IMR-90 (cell line): Measurements from ENCODE around the gene CHSY3. TPM values are rescaled to one million over a fixed set of nuclear protein-coding genes. Genes with fewer than 3 reads are reported as not detected.

ENCODE experiments used
- ATAC-seq: fragments of 200-7000 bp; cut with Tn5 transposase; 2 replicates; pipeline ENCODE4 v1.9.1; 2020; ENCODE audit warnings: low read depth, mild to moderate bottlenecking, moderate library complexity
- BruUV-seq: library from RNA; stranded (reverse); fragments of 400-500 nt; replicated peaks from 2 replicates; lab custom pipeline; 2021; lab: Mats Ljungman, UMichigan
- CTCF ChIA-PET: fragments of 300-600 bp; formaldehyde crosslinking; extraction: SDS; loops from one replicate; lab custom pipeline; 2021; ENCODE audit warnings: antibody characterized with exemption; lab: Yijun Ruan, JAX
- POLR2A ChIA-PET: fragments of 300-600 bp; sonication (Branson Sonifier 250); formaldehyde crosslinking; loops from one replicate; lab custom pipeline; 2022; ENCODE audit warnings: antibody characterized with exemption; ENCODE audit not compliant: unreplicated experiment; lab: Charles Lee
- DNase-seq: peaks from one replicate; pipeline ENCODE4 v3.0.0; 2013
- H2AFZ ChIP-seq: replicated peaks from 2 replicates; pipeline ENCODE3; 2013; ENCODE audit warnings: low read length, mild to moderate bottlenecking; ENCODE audit not compliant: poor library complexity
- H2AK5ac ChIP-seq: 2 replicates; pipeline ENCODE4 v1.6.1; 2013; ENCODE audit warnings: low read depth, low read length, inconsistent platforms
- H2AK9ac ChIP-seq: replicated peaks from 2 replicates; pipeline ENCODE3; 2013; ENCODE audit warnings: mild to moderate bottlenecking, low read depth, low read length, moderate library complexity; ENCODE audit not compliant: poor library complexity
- H2BK120ac ChIP-seq: 2 replicates; pipeline ENCODE4 v1.6.1; 2013; ENCODE audit warnings: low read depth, low read length, inconsistent platforms
- H2BK15ac ChIP-seq: 3 replicates; pipeline ENCODE4 v1.6.1; 2013; ENCODE audit warnings: low read depth, low read length, inconsistent platforms
- H2BK20ac ChIP-seq: 2 replicates; pipeline ENCODE4 v1.6.1; 2013; ENCODE audit warnings: low read depth, mild to moderate bottlenecking, inconsistent platforms, low read length, moderate library complexity
- H2BK5ac ChIP-seq: 2 replicates; pipeline ENCODE4 v1.6.1; 2013; ENCODE audit warnings: mild to moderate bottlenecking, low read depth, low read length, inconsistent platforms; ENCODE audit not compliant: poor library complexity, severe bottlenecking
- H3K14ac ChIP-seq: replicated peaks from 2 replicates; pipeline ENCODE4 v1.6.1; 2013; ENCODE audit warnings: low read depth, low read length, inconsistent platforms
- H3K18ac ChIP-seq: 2 replicates; pipeline ENCODE4 v1.6.1; 2013; ENCODE audit warnings: low read depth, low read length, control low read depth
- H3K23ac ChIP-seq: 2 replicates; pipeline ENCODE4 v1.6.1; 2013; ENCODE audit warnings: low read depth, low read length, inconsistent platforms
- H3K27ac ChIP-seq: 2 replicates; pipeline ENCODE4 v1.5.1; 2013; ENCODE audit warnings: mild to moderate bottlenecking, control low read depth, low read length; ENCODE audit not compliant: insufficient read depth
- H3K27me3 ChIP-seq: 2 replicates; pipeline ENCODE4 v1.6.1; 2013; ENCODE audit warnings: low read length; ENCODE audit not compliant: control insufficient read depth, insufficient read depth
- H3K36me3 ChIP-seq: 2 replicates; pipeline ENCODE4 v1.6.1; 2013; ENCODE audit warnings: low read length, mixed read lengths; ENCODE audit not compliant: control insufficient read depth, insufficient read depth
- H3K4ac ChIP-seq: 2 replicates; pipeline ENCODE4 v1.6.1; 2013; ENCODE audit warnings: low read depth, low read length, inconsistent platforms
- H3K4me1 ChIP-seq: 2 replicates; pipeline ENCODE4 v1.6.1; 2013; ENCODE audit warnings: low read length, mixed read lengths; ENCODE audit not compliant: control insufficient read depth, insufficient read depth
- H3K4me2 ChIP-seq: 2 replicates; pipeline ENCODE4 v1.6.1; 2013; ENCODE audit warnings: low read depth, mild to moderate bottlenecking, control low read depth, low read length, moderate library complexity
- H3K4me3 ChIP-seq: 2 replicates; pipeline ENCODE4 v1.5.1; 2013; ENCODE audit warnings: low read depth, mild to moderate bottlenecking, control low read depth, low read length, moderate library complexity; ENCODE audit not compliant: insufficient read depth
- H3K56ac ChIP-seq: 2 replicates; pipeline ENCODE4 v1.6.1; 2013; ENCODE audit warnings: low read length, inconsistent platforms; ENCODE audit not compliant: insufficient read depth; ENCODE audit errors: extremely low read depth
- H3K79me1 ChIP-seq, 2 experiments: 2 replicates each; pipeline ENCODE4 v1.6.1; 2013; ENCODE audit warnings: low read length in 2 of 2, inconsistent platforms in 1 of 2, low read depth in 1 of 2
- H3K9ac ChIP-seq: 2 replicates; pipeline ENCODE4 v1.6.1; 2013; ENCODE audit warnings: low read depth, low read length, control low read depth
- H3K9me1 ChIP-seq: 2 replicates; pipeline ENCODE4 v1.6.1; 2013; ENCODE audit warnings: low read length, inconsistent platforms; ENCODE audit not compliant: insufficient read depth
- H3K9me3 ChIP-seq: 2 replicates; pipeline ENCODE4 v1.6.1; 2013; ENCODE audit warnings: low read length; ENCODE audit not compliant: control insufficient read depth, insufficient read depth
- H4K20me1 ChIP-seq: 2 replicates; pipeline ENCODE4 v1.6.1; 2013; ENCODE audit warnings: low read length, inconsistent platforms; ENCODE audit not compliant: insufficient read depth
- H4K5ac ChIP-seq: 2 replicates; pipeline ENCODE4 v1.6.1; 2013; ENCODE audit warnings: mild to moderate bottlenecking, low read depth, low read length, control low read depth
- H4K8ac ChIP-seq, 2 experiments: 2 replicates each; pipeline ENCODE4 v1.6.1; 2013; ENCODE audit warnings: low read depth in 2 of 2, low read length in 2 of 2, control low read depth in 1 of 2, inconsistent platforms in 1 of 2
- H4K91ac ChIP-seq: 2 replicates; pipeline ENCODE4 v1.6.1; 2013; ENCODE audit warnings: low read depth, low read length, inconsistent platforms; ENCODE audit not compliant: insufficient read depth
- BHLHE40 ChIP-seq: fragments of 150-350 bp; IDR thresholded peaks from 2 replicates; pipeline ENCODE4 v1.6.1; 2016; ENCODE audit warnings: mild to moderate bottlenecking, low read depth, low read length
- CEBPB ChIP-seq: IDR thresholded peaks from 2 replicates; pipeline ENCODE4 v1.6.1; 2012; ENCODE audit warnings: low read depth, low read length, improper control_type of control experiment
- CHD1 ChIP-seq: IDR thresholded peaks from 2 replicates; pipeline ENCODE4 v1.6.1; 2012; ENCODE audit warnings: low read depth, low read length, improper control_type of control experiment
- CTCF ChIP-seq: conservative IDR thresholded peaks from 2 replicates; pipeline ENCODE4 v1.5.1; 2012; ENCODE audit warnings: mild to moderate bottlenecking, low read depth, low read length, improper control_type of control experiment
- FOS ChIP-seq: fragments of 150-350 bp; IDR thresholded peaks from 2 replicates; pipeline ENCODE4 v1.6.1; 2016; ENCODE audit warnings: low read depth, low read length
- MAFK ChIP-seq: IDR thresholded peaks from 2 replicates; pipeline ENCODE4 v1.6.1; 2012; ENCODE audit warnings: low read depth, low read length, improper control_type of control experiment
- MAZ ChIP-seq: IDR thresholded peaks from 2 replicates; pipeline ENCODE4 v1.6.1; 2012; ENCODE audit warnings: low read depth, mild to moderate bottlenecking, low read length, improper control_type of control experiment, moderate library complexity, borderline replicate concordance
- MXI1 ChIP-seq: IDR thresholded peaks from 2 replicates; pipeline ENCODE4 v1.6.1; 2012; ENCODE audit warnings: low read depth, mild to moderate bottlenecking, low read length, moderate library complexity, borderline replicate concordance
- NFE2L2 ChIP-seq: fragments of 150-350 bp; IDR thresholded peaks from 2 replicates; pipeline ENCODE4 v1.6.1; 2016; ENCODE audit warnings: low read depth, mild to moderate bottlenecking, low read length
- POLR2A ChIP-seq: IDR thresholded peaks from 2 replicates; pipeline ENCODE4 v1.6.1; 2012; ENCODE audit warnings: mild to moderate bottlenecking, low read depth, low read length
- RAD21 ChIP-seq: IDR thresholded peaks from 2 replicates; pipeline ENCODE4 v1.6.1; 2012; ENCODE audit warnings: low read length, improper control_type of control experiment
- RCOR1 ChIP-seq: IDR thresholded peaks from 2 replicates; pipeline ENCODE4 v1.6.1; 2012; ENCODE audit warnings: mild to moderate bottlenecking, low read length, improper control_type of control experiment; ENCODE audit not compliant: insufficient replicate concordance
- SMC3 ChIP-seq: fragments of 150-350 bp; IDR thresholded peaks from 2 replicates; pipeline ENCODE4 v1.6.1; 2016; ENCODE audit warnings: low read depth, mild to moderate bottlenecking, antibody characterized with exemption, low read length, moderate library complexity
- USF2 ChIP-seq: fragments of 150-350 bp; IDR thresholded peaks from 2 replicates; pipeline ENCODE4 v1.6.1; 2017; ENCODE audit warnings: mild to moderate bottlenecking, antibody characterized with exemption, low read length, low read depth
- WGBS, 2 experiments: methylation state at CpG; one replicate each; pipeline versions ENCODE4 v1.1.5 to v1.1.7; 2013; ENCODE audit warnings: missing lambda C conversion rate in 2 of 2; ENCODE audit not compliant: insufficient read length in 1 of 2; ENCODE audit errors: extremely low coverage in 2 of 2; 5-methylcytosine and 5-hydroxymethylcytosine counted together
- dilution Hi-C: fragments of 300-500 bp; cut with HindIII; formaldehyde crosslinking; loops from one replicate; pipeline ENCODE4 v1.14.3; 2018; ENCODE audit warnings: low sequenced_read_pairs; ENCODE audit not compliant: unreplicated experiment
- in situ Hi-C: fragments of 300-500 bp; cut with MboI; formaldehyde crosslinking; loops from 3 replicates; pipeline ENCODE4 v1.14.3; 2019; ENCODE audit warnings: low sequenced_read_pairs, inconsistent platforms, mixed read lengths
- intact Hi-C: fragments of 100-400 bp; cut with micrococcal nuclease; formaldehyde crosslinking; loops from 2 replicates; pipeline ENCODE4 v1.10.0; 2022
- polyA plus RNA-seq, 3 experiments: library from polyadenylated mRNA; depleted of rRNA; stranded (reverse); fragments of >200 nt; gene quantifications; 2 replicates each; pipeline ENCODE4 v1.2.3, GENCODE V29; 2012; ENCODE audit warnings: low replicate concordance in 1 of 3
- total RNA-seq: library from RNA; depleted of rRNA; stranded (reverse); fragments of >200 nt; gene quantifications from 2 replicates; pipeline ENCODE4 v1.2.3, GENCODE V29; 2012

CHSY3 gene
- total and polyA plus RNA-seq, 2 of the 4 experiments (the other 2 are of a cell fraction) = 0.62 to 1.3 TPM

GRCh38 chr5:130116462-130116861 is 212.2 kb downstream of the CHSY3 start:
- Histone ChIP-seq H3K4me3 (no peak overlapping the region), H4K91ac (no peak overlapping the region), H3K18ac (no peak overlapping the region), H3K9me1 (no peaks in the 10 kb centered on the region), H2AFZ (no peak overlapping the region), H3K23ac (no peak overlapping the region), H3K4ac (no peak overlapping the region), H3K9me3 (no peaks in the 10 kb centered on the region), H3K27me3 (no peaks in the 10 kb centered on the region), H3K56ac (no peak overlapping the region), H2BK20ac (no peak overlapping the region), H2BK15ac (no peak overlapping the region), H2BK5ac (no peak overlapping the region), H2BK120ac (no peak overlapping the region), H3K79me1 (no peaks in the 10 kb centered on the region), H3K14ac (no peak overlapping the region), H3K9ac (no peak overlapping the region), H4K20me1 (no peaks in the 10 kb centered on the region), H3K4me2 (no peak overlapping the region), H2AK9ac (no peak overlapping the region), H2AK5ac (no peak overlapping the region), H3K36me3 (no peaks in the 10 kb centered on the region), H3K4me1 (no peaks in the 10 kb centered on the region), H4K8ac (no peak overlapping the region), H3K27ac (no peak overlapping the region), H4K5ac (no peak overlapping the region)
- ATAC-seq = no peak
- POLR2A ChIA-PET = no interaction called here
- intact Hi-C loops = no loop called here
- CTCF ChIA-PET = no interaction called here
- no peak for DNase-seq
- BruUV-seq = no TSS peak
- in situ Hi-C loops = loop anchor here (25.0 kb wide), 2 partner anchors 996 to 1296 kb away; no protein-coding TSS in a partner anchor
- dilution Hi-C loops = no loop called here
- WGBS, 2 experiments = no CpG with 5 or more reads among the region's 5 CpGs
- no peak for TF ChIP-seq FOS
- no peak for TF ChIP-seq POLR2A
- no peak for TF ChIP-seq CEBPB
- TF ChIP-seq NFE2L2 = no peak
- TF ChIP-seq CTCF = no peak
- no peak for TF ChIP-seq MAZ
- no peak for TF ChIP-seq RCOR1
- TF ChIP-seq SMC3 = no peak
- no peak for TF ChIP-seq MAFK
- TF ChIP-seq CHD1 = no peak
- no peak for TF ChIP-seq USF2
- TF ChIP-seq BHLHE40 = no peak
- no peak for TF ChIP-seq MXI1
- no peak for TF ChIP-seq RAD21
